ENCODE measurements around the gene MORN1.

GRCh38 chr1:2286923-2287322, 104.4 kb downstream of the MORN1 start:
- TF ChIP-seq, protein P1, sequence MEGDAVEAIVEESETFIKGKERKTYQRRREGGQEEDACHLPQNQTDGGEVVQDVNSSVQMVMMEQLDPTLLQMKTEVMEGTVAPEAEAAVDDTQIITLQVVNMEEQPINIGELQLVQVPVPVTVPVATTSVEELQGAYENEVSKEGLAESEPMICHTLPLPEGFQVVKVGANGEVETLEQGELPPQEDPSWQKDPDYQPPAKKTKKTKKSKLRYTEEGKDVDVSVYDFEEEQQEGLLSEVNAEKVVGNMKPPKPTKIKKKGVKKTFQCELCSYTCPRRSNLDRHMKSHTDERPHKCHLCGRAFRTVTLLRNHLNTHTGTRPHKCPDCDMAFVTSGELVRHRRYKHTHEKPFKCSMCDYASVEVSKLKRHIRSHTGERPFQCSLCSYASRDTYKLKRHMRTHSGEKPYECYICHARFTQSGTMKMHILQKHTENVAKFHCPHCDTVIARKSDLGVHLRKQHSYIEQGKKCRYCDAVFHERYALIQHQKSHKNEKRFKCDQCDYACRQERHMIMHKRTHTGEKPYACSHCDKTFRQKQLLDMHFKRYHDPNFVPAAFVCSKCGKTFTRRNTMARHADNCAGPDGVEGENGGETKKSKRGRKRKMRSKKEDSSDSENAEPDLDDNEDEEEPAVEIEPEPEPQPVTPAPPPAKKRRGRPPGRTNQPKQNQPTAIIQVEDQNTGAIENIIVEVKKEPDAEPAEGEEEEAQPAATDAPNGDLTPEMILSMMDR (IDR thresholded peaks at IDR 0.05) = no peak
- no peak for TF ChIP-seq POLR2A (IDR thresholded peaks at IDR 0.05)
